Transverse colon (tissue), 4 donors: ENCODE data around the gene KLC3. TPM values are rescaled to one million over a fixed set of nuclear protein-coding genes. Genes with fewer than 3 reads are reported as not detected.

Experiments
- DNase-seq: peaks from one replicate; pipeline ENCODE4 v3.0.0-alpha.2; 2019
- H3K27ac ChIP-seq, 4 donors: fragments of 200-600 bp; sonication (generic); 2 replicates each; pipeline ENCODE4 v1.5.1; 2016 to 2018; ENCODE audit warnings: inconsistent platforms in 4 of 4
- H3K27me3 ChIP-seq: fragments of 200-600 bp; sonication (generic); 2 replicates; pipeline ENCODE4 v1.5.1; 2017; ENCODE audit warnings: inconsistent platforms
- H3K36me3 ChIP-seq, 4 donors: fragments of 200-600 bp; sonication (generic); 2 replicates each; pipeline ENCODE4 v1.5.1; 2017 to 2019; ENCODE audit warnings: inconsistent platforms in 4 of 4
- H3K4me1 ChIP-seq, 4 donors: fragments of 200-600 bp; sonication (generic); 2 replicates each; pipeline ENCODE4 v1.5.1; 2017 to 2020; ENCODE audit warnings: inconsistent platforms in 4 of 4
- H3K4me3 ChIP-seq, 4 donors: fragments of 200-600 bp; sonication (generic); 1 replicate in 1 of 4; 2 replicates in 3 of 4; pipeline versions ENCODE4 v1.5.1 to v1.6.1; 2017 to 2019; ENCODE audit warnings: inconsistent platforms in 4 of 4
- H3K9me3 ChIP-seq, 2 donors: fragments of 200-600 bp; sonication (generic); 2 replicates each; pipeline ENCODE4 v1.5.1; 2017 to 2019; ENCODE audit warnings: inconsistent platforms in 2 of 2
- CTCF ChIP-seq, 5 experiments: fragments of 200-600 bp in 3 of 5; fragments of 450-650 bp in 2 of 5; sonication (generic) in 3 of 5; IDR thresholded peaks; 1 replicate in 2 of 5; 2 replicates in 3 of 5; pipeline ENCODE4 v1.5.1; 2016 to 2017; ENCODE audit warnings: antibody characterized with exemption in 5 of 5, inconsistent platforms in 3 of 5, mild to moderate bottlenecking in 2 of 5, moderate library complexity in 1 of 5
- EP300 ChIP-seq: sonication (generic); formaldehyde crosslinking; IDR thresholded peaks from one replicate; pipeline ENCODE4 v1.6.1; 2017; ENCODE audit warnings: antibody characterized with exemption, low read depth
- POLR2A ChIP-seq: fragments of 450-650 bp; IDR thresholded peaks from one replicate; pipeline ENCODE4 v1.6.1; 2016; ENCODE audit warnings: antibody characterized with exemption, mild to moderate bottlenecking, moderate library complexity
- POLR2AphosphoS5 ChIP-seq, 3 donors: sonication (generic); formaldehyde crosslinking; IDR thresholded peaks; one replicate each; pipeline ENCODE4 v1.6.1; 2016; ENCODE audit warnings: antibody characterized with exemption in 3 of 3
- WGBS, 2 donors: methylation state at CpG; one replicate each; pipeline ENCODE4 v1.1.5; 2018; ENCODE audit warnings: low coverage in 1 of 2; 5-methylcytosine and 5-hydroxymethylcytosine counted together
- in situ Hi-C, 4 donors: fragments of 200-750 bp; cut with MboI; loops; one replicate each; pipeline versions ENCODE4 v1.15.0 to v1.15.1; 2017; ENCODE audit warnings: low sequenced_read_pairs in 3 of 4, low pct_ligation_motif_present in 1 of 4, low pct_unique_long_range_greater_than_20kb in 1 of 4
- intact Hi-C: fragments of 100-400 bp; cut with DNase I; formaldehyde crosslinking; loops from one replicate; pipeline ENCODE4 v1.15.1; 2023; ENCODE audit warnings: low total_unique reads
- total RNA-seq, 4 donors: library from RNA; depleted of rRNA; stranded (reverse); fragments of >200 nt; gene quantifications; one replicate each; pipeline ENCODE4 v1.1.0, GENCODE V29; 2016

KLC3 gene
- total RNA-seq, 4 donors from 2014 or later: not detected

GRCh38 chr19:45299719-45300118, 40.8 kb upstream of the KLC3 start:
- Histone ChIP-seq H3K9me3 (no peaks in the 10 kb centered on the region), H3K27me3 (no peaks in the 10 kb centered on the region), H3K4me3 (no peak overlapping the region), H3K36me3 (no peaks in the 10 kb centered on the region), H3K4me1 (no peaks in the 10 kb centered on the region), H3K27ac (no peak overlapping the region)
- 88% methylated on average over 6 of the region's 6 CpGs; no CpG with 5 or more reads in 1 of the 2 donors for WGBS, 2 donors
- DNase-seq: no peak
- no peak for TF ChIP-seq CTCF (IDR thresholded peaks at IDR 0.05)
- TF ChIP-seq POLR2AphosphoS5 (IDR thresholded peaks at IDR 0.05): no peak
- no peak for TF ChIP-seq EP300
- TF ChIP-seq POLR2A: no peak
- in situ Hi-C loops: no loop called here
- intact Hi-C loops: no loop called here

- H3K9me3 ChIP-seq: no peaks in the 10 kb centered on the region
- in situ Hi-C loops: no loop called here
- no peaks in the 10 kb centered on the region for H3K36me3 ChIP-seq
- H3K4me1 ChIP-seq: no peaks in the 10 kb centered on the region
- DNase-seq: no peak
- 95 to 100% methylated on average over 7 to 22 of the region's 27 CpGs for WGBS, 2 donors
- H3K27ac ChIP-seq: no peak overlapping the region
- TF ChIP-seq POLR2A: no peak
- TF ChIP-seq POLR2AphosphoS5 (IDR thresholded peaks at IDR 0.05): no peak
- TF ChIP-seq EP300: no peak
- no peak overlapping the region for H3K4me3 ChIP-seq
- H3K27me3 ChIP-seq: no peaks in the 10 kb centered on the region
- intact Hi-C loops: no loop called here
Observed at GRCh38 chr19:45302416-45302815, 38.1 kb upstream of the KLC3 start.

GRCh38 chr19:45303269-45304060, 37.1 kb upstream of the KLC3 start:
- TF ChIP-seq POLR2AphosphoS5 (IDR thresholded peaks at IDR 0.05): no peak
- TF ChIP-seq EP300: no peak
- no peak for TF ChIP-seq POLR2A
- TF ChIP-seq CTCF (IDR thresholded peaks at IDR 0.05): no peak
- H3K27ac ChIP-seq: no peak overlapping the region
- H3K4me3 ChIP-seq: no peak overlapping the region
- in situ Hi-C loops: no loop called here
- no peaks in the 10 kb centered on the region for H3K27me3 ChIP-seq
- no peaks in the 10 kb centered on the region for H3K4me1 ChIP-seq
- intact Hi-C loops: no loop called here
- H3K36me3 ChIP-seq: no peaks in the 10 kb centered on the region
- 90 to 93% methylated on average over 4 to 12 of the region's 12 CpGs for WGBS, 2 donors
- H3K9me3 ChIP-seq: no peaks in the 10 kb centered on the region
- no peak for DNase-seq

GRCh38 chr19:45304141-45304926, 36.2 kb upstream of the KLC3 start:
- Histone ChIP-seq H3K9me3 (no peaks in the 10 kb centered on the region), H3K4me3 (no peak overlapping the region), H3K4me1 (no peaks in the 10 kb centered on the region), H3K36me3 (no peaks in the 10 kb centered on the region), H3K27ac (no peak overlapping the region), H3K27me3 (no peaks in the 10 kb centered on the region)
- TF ChIP-seq CTCF (IDR thresholded peaks at IDR 0.05): no peak
- no peak for TF ChIP-seq POLR2A
- TF ChIP-seq EP300: no peak
- TF ChIP-seq POLR2AphosphoS5 (IDR thresholded peaks at IDR 0.05): no peak
- intact Hi-C loops: no loop called here
- WGBS, 2 donors: 43 to 55% methylated on average over 1 to 4 of the region's 4 CpGs
- in situ Hi-C loops: no loop called here
- no peak for DNase-seq
